MM.1S (cell line): ENCODE results near the gene PALD1.

Experiments used
- EZH2 ChIP-seq: fragments of 300-600 bp; sonication (generic); optimal IDR thresholded peaks from 2 replicates; pipeline ENCODE3; 2017; ENCODE audit warnings: low read depth, mild to moderate bottlenecking, antibody characterized with exemption, low read length, mixed read lengths
- EZH2phosphoT487 ChIP-seq: fragments of 300-600 bp; sonication (generic); IDR thresholded peaks from 2 replicates; pipeline ENCODE4 v1.6.1; 2018; ENCODE audit warnings: antibody characterized with exemption, low read length
- TF ChIP-seq, protein P1 (sequence below): fragments of 300-600 bp; sonication (generic); IDR thresholded peaks from 2 replicates; pipeline ENCODE4 v1.5.1; 2016; ENCODE audit warnings: antibody characterized with exemption, low read length, mixed read lengths

DNA sequence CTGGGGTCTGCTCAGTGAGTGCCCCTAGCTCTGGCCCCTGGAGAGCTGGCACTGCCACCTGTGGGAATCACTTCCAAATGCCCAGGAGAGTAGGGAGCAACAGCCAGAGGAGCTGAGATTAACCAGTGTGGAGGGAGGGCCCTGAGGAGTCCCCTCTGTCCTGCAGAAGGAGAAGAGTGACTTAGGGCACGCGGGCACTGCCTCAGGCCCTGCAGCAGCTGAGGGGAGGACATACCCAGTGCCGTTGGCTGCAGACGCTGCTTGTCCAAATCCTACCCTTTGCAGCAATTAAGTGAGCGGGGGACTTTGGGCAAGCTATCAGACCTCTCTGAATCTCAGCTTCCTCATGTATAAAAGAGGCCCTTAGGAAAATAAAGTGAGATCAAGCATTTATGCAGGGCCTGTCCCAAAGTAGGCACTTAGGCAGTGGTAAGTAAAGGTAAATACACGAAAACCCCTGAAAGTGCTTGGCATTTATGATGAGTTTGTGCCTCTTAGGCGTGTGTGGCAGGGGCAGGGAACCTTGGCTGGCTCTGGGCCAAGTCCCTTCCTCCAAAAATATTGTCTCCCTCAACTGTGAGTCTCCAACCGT, 107.1 kb downstream of the PALD1 start:
- TF ChIP-seq EZH2, result no peak
- TF ChIP-seq, protein P1, sequence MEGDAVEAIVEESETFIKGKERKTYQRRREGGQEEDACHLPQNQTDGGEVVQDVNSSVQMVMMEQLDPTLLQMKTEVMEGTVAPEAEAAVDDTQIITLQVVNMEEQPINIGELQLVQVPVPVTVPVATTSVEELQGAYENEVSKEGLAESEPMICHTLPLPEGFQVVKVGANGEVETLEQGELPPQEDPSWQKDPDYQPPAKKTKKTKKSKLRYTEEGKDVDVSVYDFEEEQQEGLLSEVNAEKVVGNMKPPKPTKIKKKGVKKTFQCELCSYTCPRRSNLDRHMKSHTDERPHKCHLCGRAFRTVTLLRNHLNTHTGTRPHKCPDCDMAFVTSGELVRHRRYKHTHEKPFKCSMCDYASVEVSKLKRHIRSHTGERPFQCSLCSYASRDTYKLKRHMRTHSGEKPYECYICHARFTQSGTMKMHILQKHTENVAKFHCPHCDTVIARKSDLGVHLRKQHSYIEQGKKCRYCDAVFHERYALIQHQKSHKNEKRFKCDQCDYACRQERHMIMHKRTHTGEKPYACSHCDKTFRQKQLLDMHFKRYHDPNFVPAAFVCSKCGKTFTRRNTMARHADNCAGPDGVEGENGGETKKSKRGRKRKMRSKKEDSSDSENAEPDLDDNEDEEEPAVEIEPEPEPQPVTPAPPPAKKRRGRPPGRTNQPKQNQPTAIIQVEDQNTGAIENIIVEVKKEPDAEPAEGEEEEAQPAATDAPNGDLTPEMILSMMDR, result no peak
- no peak for TF ChIP-seq EZH2phosphoT487
